Ishikawa (cell line): Measurements from ENCODE around the gene VAV1.

Experiments
- CEBPB ChIP-seq: IDR thresholded peaks from 2 replicates; pipeline ENCODE4 v1.6.1; 2012
- CREB1 ChIP-seq: IDR thresholded peaks from 2 replicates; pipeline ENCODE4 v1.6.1; 2012; ENCODE audit warnings: low read depth
- EGR1 ChIP-seq: IDR thresholded peaks from 2 replicates; pipeline ENCODE4 v1.6.1; 2012
- EP300 ChIP-seq: IDR thresholded peaks from 2 replicates; pipeline ENCODE4 v1.6.1; 2012; ENCODE audit warnings: borderline replicate concordance
- FOXM1 ChIP-seq: IDR thresholded peaks from 2 replicates; pipeline ENCODE4 v1.6.1; 2012; ENCODE audit warnings: low read depth, borderline replicate concordance
- NFIC ChIP-seq: IDR thresholded peaks from 2 replicates; pipeline ENCODE4 v1.6.1; 2012
- RAD21 ChIP-seq: IDR thresholded peaks from 2 replicates; pipeline ENCODE4 v1.6.1; 2012; ENCODE audit warnings: low read depth
- TAF1 ChIP-seq: IDR thresholded peaks from 2 replicates; pipeline ENCODE4 v1.6.1; 2012; ENCODE audit warnings: low read depth, mild to moderate bottlenecking
- TCF12 ChIP-seq: IDR thresholded peaks from 2 replicates; pipeline ENCODE4 v1.6.1; 2012; ENCODE audit warnings: low read depth
- TEAD4 ChIP-seq: IDR thresholded peaks from 2 replicates; pipeline ENCODE4 v1.6.1; 2012
- YY1 ChIP-seq: IDR thresholded peaks from 2 replicates; pipeline ENCODE4 v1.6.1; 2012; ENCODE audit warnings: low read depth
- ZBTB7A ChIP-seq: IDR thresholded peaks from 2 replicates; pipeline ENCODE4 v1.6.1; 2012; ENCODE audit warnings: low read depth
- TF ChIP-seq, protein P1 (sequence below): IDR thresholded peaks from 2 replicates; pipeline ENCODE4 v1.6.1; 2012
- TF ChIP-seq, protein P2 (sequence below): IDR thresholded peaks from 2 replicates; pipeline ENCODE4 v1.6.1; 2012
- TF ChIP-seq, protein P3 (sequence below): IDR thresholded peaks from 2 replicates; pipeline ENCODE4 v1.6.1; 2012; ENCODE audit warnings: low read depth, mild to moderate bottlenecking

Gene VAV1

DNA sequence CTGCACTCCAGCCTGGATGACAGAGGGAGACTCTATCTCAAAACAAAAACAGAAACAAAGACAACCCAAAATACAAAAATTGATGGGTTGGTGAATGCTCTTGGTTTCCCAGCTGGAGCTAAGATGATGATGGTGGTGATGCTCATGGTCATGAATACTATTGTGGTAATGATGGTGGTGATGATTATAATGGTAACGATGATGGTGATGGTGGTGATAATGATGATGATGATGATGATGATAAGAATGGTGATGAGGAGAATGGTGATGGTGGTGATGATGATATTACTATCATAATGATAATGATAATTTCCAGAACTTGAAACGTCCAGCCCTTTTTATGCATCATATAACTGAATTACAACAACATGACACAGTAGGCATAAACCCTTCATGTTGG, 40.1 kb downstream of the VAV1 start:
- no peak for TF ChIP-seq CEBPB
- TF ChIP-seq NFIC: no peak
- TF ChIP-seq ZBTB7A: no peak
- no peak for TF ChIP-seq FOXM1

DNA sequence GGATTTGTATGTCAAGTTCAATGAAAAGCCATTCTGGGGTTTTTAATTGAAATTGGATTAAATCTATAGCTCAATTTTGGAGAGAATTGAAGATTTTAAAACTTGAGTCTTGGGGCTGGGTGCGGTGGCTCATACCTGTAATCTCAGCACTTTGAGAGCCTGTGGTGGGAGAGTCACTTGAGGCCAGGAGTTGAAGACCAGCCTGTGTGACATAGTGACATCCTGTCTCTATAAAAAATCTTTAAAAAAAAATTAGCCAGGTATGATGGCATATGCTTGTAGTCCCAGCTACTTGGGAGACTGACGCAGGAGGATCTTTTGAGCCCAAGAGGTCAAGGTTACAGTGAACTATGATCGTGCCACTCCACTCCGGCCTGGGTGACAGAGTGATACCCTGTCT, 41.2 kb downstream of the VAV1 start:
- TF ChIP-seq TCF12 (no peak), FOXM1 (no peak), TAF1 (no peak), EP300 (no peak), EGR1 (no peak), YY1 (no peak), CEBPB (no peak), TEAD4 (no peak), CREB1 (no peak)
- TF ChIP-seq, protein P1, sequence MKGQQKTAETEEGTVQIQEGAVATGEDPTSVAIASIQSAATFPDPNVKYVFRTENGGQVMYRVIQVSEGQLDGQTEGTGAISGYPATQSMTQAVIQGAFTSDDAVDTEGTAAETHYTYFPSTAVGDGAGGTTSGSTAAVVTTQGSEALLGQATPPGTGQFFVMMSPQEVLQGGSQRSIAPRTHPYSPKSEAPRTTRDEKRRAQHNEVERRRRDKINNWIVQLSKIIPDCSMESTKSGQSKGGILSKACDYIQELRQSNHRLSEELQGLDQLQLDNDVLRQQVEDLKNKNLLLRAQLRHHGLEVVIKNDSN: no peak
- TF ChIP-seq, protein P2, sequence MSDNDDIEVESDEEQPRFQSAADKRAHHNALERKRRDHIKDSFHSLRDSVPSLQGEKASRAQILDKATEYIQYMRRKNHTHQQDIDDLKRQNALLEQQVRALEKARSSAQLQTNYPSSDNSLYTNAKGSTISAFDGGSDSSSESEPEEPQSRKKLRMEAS: no peak

DNA sequence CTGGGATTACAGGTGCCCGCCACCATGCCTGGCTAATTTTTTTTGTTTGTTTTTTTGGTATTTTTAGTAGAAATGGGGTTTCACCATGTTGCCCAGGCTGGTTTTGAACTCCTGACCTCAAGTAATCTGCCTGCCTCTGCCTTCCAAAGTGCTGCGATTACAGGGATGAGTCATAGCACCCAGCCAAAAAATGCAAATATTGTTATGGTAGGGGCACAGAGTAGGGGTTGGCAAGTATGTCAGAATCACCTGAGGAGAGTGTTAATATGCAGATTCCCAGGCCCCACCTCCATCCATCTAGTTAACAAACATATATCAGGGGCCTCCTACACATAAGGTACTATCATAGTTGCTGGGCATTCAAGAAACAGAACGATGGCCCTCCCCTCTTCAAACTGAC, 44.7 kb downstream of the VAV1 start:
- no peak for TF ChIP-seq CREB1
- TF ChIP-seq RAD21: no peak
- no peak for TF ChIP-seq TCF12
- TF ChIP-seq YY1: no peak

DNA sequence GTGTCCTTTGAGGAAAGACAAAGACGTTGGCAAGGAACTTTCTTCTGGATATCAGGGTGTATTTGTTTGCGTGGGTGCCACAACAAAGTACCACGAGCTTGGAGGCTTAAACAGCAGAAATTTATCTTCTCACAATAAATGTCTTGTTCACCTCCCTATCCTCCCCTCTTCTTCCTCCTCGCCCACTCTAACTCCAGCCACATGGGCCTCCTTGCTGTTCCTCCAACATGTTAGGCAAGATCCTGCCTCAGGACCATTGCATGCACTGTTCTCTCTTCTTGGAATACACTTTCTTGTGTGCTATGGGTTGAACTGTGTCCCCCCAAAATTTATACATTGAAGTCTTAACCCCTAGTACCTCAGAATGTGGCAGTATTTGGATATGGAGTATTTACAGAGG, 45.7 kb downstream of the VAV1 start:
- TF ChIP-seq, protein P1: no peak
- TF ChIP-seq TCF12 (no peak), EP300 (no peak), RAD21 (no peak), EGR1 (no peak), TEAD4 (no peak), CREB1 (no peak), CEBPB (no peak), TAF1 (no peak), FOXM1 (no peak)
- TF ChIP-seq, protein P2: no peak
- TF ChIP-seq, protein P3, sequence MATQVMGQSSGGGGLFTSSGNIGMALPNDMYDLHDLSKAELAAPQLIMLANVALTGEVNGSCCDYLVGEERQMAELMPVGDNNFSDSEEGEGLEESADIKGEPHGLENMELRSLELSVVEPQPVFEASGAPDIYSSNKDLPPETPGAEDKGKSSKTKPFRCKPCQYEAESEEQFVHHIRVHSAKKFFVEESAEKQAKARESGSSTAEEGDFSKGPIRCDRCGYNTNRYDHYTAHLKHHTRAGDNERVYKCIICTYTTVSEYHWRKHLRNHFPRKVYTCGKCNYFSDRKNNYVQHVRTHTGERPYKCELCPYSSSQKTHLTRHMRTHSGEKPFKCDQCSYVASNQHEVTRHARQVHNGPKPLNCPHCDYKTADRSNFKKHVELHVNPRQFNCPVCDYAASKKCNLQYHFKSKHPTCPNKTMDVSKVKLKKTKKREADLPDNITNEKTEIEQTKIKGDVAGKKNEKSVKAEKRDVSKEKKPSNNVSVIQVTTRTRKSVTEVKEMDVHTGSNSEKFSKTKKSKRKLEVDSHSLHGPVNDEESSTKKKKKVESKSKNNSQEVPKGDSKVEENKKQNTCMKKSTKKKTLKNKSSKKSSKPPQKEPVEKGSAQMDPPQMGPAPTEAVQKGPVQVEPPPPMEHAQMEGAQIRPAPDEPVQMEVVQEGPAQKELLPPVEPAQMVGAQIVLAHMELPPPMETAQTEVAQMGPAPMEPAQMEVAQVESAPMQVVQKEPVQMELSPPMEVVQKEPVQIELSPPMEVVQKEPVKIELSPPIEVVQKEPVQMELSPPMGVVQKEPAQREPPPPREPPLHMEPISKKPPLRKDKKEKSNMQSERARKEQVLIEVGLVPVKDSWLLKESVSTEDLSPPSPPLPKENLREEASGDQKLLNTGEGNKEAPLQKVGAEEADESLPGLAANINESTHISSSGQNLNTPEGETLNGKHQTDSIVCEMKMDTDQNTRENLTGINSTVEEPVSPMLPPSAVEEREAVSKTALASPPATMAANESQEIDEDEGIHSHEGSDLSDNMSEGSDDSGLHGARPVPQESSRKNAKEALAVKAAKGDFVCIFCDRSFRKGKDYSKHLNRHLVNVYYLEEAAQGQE: no peak

DNA sequence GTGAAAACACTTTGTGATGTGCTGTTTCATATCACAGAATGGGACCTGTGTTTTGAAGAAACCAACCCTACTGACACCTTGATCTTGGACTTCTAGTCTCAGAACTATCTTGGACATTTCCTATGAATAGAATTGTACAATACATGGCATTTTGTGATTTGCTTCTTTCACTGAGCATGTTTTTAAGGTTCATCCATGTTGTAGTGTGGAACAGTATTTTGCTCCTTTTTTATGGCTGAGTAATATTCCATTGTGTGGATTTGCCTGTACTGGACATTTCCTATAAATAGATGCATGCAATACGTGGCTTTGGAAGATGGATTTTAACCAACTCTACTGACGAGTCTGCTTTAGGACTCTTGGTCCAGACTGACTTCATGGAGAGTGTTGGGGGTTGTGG, 46.8 kb downstream of the VAV1 start:
- TF ChIP-seq RAD21 (no peak), ZBTB7A (no peak), FOXM1 (no peak), CEBPB (no peak), EP300 (no peak), CREB1 (no peak), EGR1 (no peak), NFIC (no peak), TEAD4 (no peak), TAF1 (no peak), YY1 (no peak), TCF12 (no peak)
- TF ChIP-seq, protein P1: no peak
- TF ChIP-seq, protein P3: no peak
- TF ChIP-seq, protein P2: no peak

DNA sequence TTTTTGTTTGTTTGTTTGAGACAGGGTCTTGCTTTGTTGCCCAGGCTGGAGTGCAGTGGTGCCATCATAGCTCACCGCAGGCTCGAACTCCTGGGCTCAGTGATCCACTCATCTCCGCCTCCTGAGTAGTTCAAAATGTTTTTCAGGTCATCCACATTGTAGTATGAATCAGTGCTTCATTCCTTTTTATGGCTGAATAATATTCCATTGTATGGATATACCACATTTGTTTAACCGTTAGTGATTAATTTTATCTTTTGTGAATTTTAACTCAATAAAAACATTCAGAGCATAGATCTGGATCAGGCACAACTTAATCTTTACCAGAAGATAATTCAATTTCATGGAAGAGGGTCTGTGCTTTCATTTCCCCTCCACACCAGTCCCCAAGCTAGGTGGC, 47.7 kb downstream of the VAV1 start:
- TF ChIP-seq TCF12 (no peak), RAD21 (no peak), EGR1 (no peak), TEAD4 (no peak), TAF1 (no peak), ZBTB7A (no peak), CEBPB (no peak), FOXM1 (no peak), EP300 (no peak), CREB1 (no peak), NFIC (no peak), YY1 (no peak)
- TF ChIP-seq, protein P1: no peak
- TF ChIP-seq, protein P2: no peak
- TF ChIP-seq, protein P3: no peak
